Activated CD4-positive, alpha-beta T cell treated with anti-CD3 and anti-CD28 coated beads, Interleukin-2, amount 50 U/mL, for 48 hours (primary cell): ENCODE measurements around the gene LBX2.

Experiments used
- DNase-seq, 2 experiments: peaks; one replicate each; pipeline ENCODE4 v3.0.0-alpha.2; 2020

LBX2 gene

GRCh38 chr2:74525717-74526648 is 26.6 kb upstream of the LBX2 start, which contains the start of gene DQX1:
DQX1 (minus strand) TSS chr2:74526231; CDS start chr2:74525729, 502 bp downstream.
- no peak for DNase-seq

DNA sequence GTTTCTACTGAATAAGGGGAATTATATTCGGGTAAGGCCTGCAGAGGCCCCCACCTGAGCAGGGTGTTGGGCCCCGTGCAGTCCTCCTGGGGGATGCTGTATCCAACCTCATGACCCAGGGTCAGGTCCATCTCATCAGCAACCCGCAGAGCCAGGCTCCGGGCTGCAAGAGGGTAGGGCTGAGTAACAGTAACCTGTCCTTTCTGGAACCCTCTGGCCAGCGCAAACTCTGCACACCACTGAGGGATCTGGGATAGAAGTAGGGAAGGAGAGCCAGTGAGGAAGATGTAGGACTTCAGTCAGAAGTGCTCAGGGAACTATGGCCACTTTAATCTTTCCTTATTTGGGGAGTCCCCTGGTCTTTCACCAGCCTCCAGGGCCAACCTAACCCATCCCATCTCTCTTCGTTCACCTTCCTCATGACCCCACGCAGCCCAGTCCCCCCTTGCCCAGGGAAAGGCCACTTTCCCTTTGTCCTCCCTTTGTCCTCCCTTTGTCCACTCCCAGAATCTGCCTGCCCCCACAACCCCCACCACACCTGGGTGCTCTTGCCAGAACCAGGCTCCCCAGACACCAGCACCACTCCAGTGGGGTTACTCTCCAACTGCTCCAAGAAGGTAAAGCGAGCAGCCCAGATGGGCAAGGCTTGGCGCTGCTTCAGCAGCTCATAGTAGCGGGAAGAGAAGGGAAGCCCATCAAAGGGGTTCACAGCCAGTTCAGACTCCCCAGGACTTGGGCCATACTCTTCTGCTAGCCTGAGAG is 25.7 kb upstream of the LBX2 start:
- DNase-seq, result no peak

- DNase-seq, result no peak
Observed at GRCh38 chr2:74524005-74524404, 24.6 kb upstream of the LBX2 start.

DNA sequence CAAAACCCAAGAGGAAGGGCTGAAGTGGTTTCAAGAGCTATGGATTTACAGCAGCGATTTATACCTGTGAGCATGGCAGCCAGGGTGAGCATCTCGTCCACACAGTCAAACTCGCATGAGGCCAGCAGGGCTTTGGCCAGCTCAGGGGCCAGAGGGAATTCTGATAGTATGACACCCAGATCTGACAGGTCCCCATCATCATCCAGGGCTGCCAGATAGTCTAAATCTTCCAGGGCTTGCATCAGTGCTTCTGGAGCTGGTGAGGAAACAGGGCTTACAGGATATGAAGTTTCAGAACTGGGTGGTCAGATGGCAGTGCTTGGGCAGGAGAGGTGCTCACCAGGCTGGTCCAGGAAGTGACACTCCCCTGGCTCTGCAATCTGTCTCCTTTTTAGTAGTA is 23.1 kb upstream of the LBX2 start:
- no peak for DNase-seq

- no peak for DNase-seq
Observed at GRCh38 chr2:74516650-74517049, 17.2 kb upstream of the LBX2 start.

- peak; percentile 74 to 82 for DNase-seq
Observed at GRCh38 chr2:74515981-74516633, 16.7 kb upstream of the LBX2 start.

GRCh38 chr2:74515271-74515980 is 16.0 kb upstream of the LBX2 start:
- DNase-seq, result no peak

GRCh38 chr2:74514368-74515270 is 15.2 kb upstream of the LBX2 start, which contains the start of gene TLX2:
TLX2 (plus strand) TSS chr2:74514450; CDS start chr2:74514807, 357 bp downstream.
- peak in 1 of 2 experiments; percentile 24 for DNase-seq

- peak; percentile 29 to 42 for DNase-seq
Observed at GRCh38 chr2:74513605-74514367, 14.4 kb upstream of the LBX2 start.

- DNase-seq, result no peak
Observed at GRCh38 chr2:74512744-74513604, 13.6 kb upstream of the LBX2 start.

DNA sequence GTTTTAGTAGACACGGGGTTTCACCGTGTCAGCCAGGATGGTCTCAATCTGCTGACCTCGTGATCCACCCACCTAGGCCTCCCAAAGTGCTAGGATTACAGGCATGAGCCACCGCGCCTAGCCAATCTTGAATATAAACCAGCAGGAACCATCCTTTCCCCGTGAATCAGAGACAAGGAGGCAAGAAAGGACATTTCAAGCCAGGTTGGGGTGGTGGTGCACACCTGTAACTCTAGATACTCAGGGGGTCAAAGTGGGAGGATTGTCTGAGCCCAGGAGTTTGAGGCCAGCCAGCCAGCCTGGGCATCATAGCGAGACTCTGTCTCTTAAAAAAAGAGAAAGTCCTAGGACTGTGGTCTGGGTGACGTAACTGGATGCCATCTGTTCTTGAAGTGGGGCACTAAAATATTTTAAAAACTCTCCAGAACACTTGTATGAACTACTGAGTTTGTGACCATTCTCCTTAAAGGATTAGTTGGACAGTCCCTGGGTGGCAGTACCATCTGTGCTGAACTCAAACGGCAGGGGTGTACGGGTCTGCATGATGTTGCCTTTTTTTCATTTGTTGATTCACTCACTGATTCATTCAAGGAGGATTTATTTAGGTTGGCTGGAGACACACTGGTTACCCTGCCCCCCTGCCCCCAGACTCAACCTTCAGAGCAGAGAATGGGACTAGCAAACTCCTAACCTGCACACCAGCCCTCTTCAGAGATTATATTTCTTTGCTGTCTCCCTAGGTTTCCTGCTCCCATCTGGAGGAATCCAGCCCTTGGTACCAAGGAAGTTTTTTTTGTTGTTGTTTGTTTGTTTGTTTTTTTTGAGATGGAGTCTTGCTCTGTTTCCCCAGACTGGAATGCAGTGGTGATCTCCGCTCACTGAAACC is 11.9 kb upstream of the LBX2 start:
- DNase-seq, result no peak

- no peak for DNase-seq
Observed at GRCh38 chr2:74510272-74510671, 10.9 kb upstream of the LBX2 start.

- DNase-seq, result peak in 1 of 2 experiments; percentile 28
Observed at GRCh38 chr2:74507926-74508520, 8.6 kb upstream of the LBX2 start.

DNA sequence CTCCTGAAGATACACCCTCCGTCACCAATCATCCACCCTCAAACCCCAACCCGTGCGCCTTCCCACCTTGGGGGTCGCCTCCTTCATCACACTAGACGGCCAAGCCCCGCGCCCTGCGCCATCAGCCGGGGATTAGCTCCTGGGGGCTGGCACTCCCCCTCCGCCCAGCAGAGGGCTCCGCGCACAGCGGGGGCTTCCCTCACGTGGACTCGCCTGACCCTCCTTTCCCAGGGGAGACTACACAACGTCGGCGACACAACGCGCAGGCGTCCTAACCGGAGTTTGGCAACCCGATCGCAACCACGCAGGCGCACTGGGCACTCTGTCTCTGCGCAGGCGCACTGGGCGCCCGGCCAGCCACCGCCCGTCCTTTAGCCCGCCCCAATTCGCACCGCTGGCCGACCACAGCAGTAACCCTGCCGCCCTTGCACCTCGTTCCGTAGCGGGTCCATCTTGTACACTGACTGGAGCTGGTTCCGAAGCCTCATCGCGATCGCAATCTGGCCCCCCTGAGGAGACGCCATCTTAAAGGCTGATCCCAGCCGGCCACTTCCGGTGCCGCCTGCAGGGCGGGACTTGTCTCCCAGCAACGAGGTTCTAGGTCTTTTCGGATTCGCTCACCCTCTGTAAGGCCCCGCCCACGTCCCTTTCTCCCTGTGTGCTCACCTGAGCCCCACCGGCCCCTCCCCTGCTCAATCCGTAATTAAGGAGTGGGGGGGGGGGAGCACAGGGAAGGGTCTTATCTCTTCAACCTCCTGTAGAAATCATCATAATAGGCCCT is 7.9 kb upstream of the LBX2 start, which contains the start of gene PCGF1:
TSS of gene PCGF1 (minus strand) at position 551 of the 781 bp plus-strand sequence. CDS start at position 524, 27 bp downstream.
- DNase-seq, result peak; percentile 99 to 100

DNA sequence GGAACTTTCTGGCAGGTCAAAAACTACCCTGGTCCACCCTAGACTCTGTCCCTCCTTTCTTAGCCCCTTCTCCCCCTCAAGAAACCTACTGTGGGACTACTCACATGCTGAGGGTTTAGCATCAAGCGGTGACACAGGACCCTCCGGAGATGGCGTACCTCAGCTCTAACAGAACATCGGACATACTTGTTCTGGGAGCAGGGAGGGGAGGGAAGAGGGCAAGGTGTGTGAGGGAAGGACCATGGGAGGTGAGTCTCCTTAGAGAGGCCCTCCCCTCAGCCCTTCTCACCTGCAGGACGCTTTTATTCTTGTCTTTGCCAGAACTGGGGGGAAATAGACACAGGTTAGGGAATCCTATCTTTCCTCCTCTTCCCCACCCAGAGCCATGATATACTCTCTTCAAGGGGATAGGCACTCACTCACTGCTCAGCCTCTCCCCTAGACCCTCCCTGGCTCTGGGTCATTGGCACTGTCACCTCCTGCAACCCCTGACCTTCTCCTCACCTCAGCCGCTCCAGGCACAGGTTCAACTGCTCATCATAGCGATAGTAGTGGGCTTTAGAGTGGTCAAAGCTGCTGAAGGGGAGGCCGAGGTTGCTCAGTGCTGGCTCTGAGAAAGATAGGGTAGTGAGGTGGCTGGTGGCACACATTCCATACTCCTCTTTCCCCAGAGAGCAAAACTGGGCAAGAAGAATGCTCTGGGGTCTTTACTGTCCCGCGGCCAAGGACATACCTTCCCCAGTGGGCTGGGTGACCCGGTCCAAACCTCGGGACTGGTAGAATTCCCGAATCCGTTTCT is 6.2 kb upstream of the LBX2 start:
- no peak for DNase-seq

DNA sequence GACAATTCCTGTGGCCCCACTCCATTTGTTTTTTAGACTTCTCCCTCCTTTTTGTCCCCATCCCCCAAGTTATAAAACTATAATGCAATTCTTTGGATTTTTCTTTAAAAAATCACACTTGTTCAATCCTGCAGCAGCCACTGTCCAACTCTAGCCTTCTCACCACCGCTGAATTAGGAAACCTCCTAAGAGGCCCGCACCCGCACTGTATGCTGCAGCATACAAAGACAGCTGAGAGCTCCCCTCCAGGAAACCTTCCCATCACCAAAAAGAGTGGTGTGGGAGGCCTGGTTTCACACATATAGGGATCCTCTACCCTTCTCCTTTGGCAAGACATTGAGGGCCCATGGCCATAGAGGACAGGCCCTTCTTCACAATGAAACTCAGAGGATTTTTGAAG is 5.2 kb upstream of the LBX2 start:
- no peak for DNase-seq
